ENCODE results near the gene PPARGC1A. TPM values are rescaled to one million over a fixed set of nuclear protein-coding genes. Genes with fewer than 3 reads are reported as not detected.

Gene PPARGC1A
- total and polyA plus RNA-seq, 12 donors: 11.8 to 200 (median 102) TPM

DNA sequence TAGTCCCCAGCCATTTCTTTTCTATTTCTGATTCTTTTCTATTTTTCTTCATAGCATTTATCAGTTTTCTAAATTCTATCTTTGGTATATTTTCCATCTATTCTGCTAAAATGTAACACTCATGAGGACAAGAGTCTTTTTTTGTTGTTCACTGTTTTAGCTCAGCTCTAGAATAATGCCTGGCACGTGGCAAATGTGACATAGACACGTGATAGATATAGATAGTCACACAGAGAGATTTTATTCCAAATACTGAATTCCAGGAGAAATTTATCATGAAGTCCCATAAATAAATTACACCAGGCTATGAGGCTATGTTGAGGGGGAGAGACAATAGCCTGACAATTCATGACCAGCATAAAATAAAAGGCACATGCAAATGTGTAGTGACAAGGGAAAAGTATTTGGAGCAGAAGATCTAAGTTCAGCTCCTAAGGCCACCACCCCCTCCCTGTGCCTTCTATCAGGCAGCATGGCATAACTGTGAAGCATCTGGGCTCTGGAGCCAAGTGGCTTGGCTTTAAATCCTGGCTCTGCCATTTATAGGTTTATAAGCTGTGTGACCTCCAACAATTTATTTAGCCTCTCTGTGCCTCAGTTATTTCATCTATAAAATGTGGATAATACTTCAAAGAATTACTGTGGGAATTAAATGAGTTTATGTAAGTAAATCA, 25.7 kb upstream of the PPARGC1A start:
- Histone ChIP-seq H3K4me3 (no peak overlapping the region), H3K36me3 (no peaks in the 10 kb centered on the region), H3K4me1 (peaks cover 0 to 5% (median 0%) of the 10 kb centered on the region in 9 donors), H3K27me3 (no peaks in the 10 kb centered on the region), H3K27ac (no peak overlapping the region), H3K9me3 (no peaks in the 10 kb centered on the region)
- DNase-seq (peak in 1 of 2 donors; percentile 18), ATAC-seq (peak in 6 of 8 donors; percentile 30 to 80 (median 56))
- TF ChIP-seq, protein P1, sequence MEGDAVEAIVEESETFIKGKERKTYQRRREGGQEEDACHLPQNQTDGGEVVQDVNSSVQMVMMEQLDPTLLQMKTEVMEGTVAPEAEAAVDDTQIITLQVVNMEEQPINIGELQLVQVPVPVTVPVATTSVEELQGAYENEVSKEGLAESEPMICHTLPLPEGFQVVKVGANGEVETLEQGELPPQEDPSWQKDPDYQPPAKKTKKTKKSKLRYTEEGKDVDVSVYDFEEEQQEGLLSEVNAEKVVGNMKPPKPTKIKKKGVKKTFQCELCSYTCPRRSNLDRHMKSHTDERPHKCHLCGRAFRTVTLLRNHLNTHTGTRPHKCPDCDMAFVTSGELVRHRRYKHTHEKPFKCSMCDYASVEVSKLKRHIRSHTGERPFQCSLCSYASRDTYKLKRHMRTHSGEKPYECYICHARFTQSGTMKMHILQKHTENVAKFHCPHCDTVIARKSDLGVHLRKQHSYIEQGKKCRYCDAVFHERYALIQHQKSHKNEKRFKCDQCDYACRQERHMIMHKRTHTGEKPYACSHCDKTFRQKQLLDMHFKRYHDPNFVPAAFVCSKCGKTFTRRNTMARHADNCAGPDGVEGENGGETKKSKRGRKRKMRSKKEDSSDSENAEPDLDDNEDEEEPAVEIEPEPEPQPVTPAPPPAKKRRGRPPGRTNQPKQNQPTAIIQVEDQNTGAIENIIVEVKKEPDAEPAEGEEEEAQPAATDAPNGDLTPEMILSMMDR (IDR thresholded peaks at IDR 0.05): no peak
- intact Hi-C loops (cut with DNase I): no loop called here
- WGBS, 2 donors: 25 to 48% methylated on average over 2 of the region's 2 CpGs

DNA sequence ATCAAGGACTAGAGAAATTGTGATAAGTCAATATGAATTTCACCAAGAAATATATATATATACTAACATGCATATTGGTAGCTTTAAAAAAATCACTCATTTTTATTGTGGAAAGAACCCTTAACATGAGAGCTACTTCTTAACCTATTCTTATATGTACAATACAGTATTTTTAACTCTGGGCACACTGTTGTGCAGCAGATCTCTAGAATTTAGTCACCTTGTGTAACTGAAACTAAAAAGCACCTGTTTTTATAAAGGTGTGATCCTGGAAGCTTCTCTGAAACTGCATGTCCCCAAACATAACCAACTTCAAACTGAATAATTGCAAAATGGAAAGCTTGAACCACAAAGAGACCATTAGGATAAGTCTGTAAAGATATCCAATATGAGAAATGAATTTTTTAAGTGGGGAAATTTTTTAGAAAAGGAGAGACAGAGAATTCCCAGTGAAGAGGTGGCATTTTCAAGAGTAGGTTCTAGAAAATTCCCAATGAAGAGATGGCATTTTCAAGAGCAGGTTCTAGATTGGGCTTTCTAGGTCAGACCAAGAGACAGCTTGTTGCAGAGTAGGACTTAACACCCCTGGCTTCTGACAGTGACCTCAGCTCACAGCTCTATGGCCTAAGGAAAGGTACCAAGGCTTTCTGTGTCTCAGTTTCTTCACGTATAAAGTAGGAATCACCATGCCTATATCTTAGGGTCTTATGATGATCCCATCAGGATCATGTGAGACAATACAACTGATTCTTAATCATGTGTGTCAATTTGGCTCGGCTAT, 22.0 kb upstream of the PPARGC1A start:
- no peak for ATAC-seq
- Histone ChIP-seq H3K4me3 (no peak overlapping the region), H3K9me3 (no peaks in the 10 kb centered on the region), H3K4me1 (peaks cover 0 to 5% (median 0%) of the 10 kb centered on the region in 9 donors), H3K27me3 (no peaks in the 10 kb centered on the region), H3K36me3 (no peaks in the 10 kb centered on the region), H3K27ac (no peak overlapping the region)
- TF ChIP-seq, protein P1 (IDR thresholded peaks at IDR 0.05): no peak
- intact Hi-C loops (cut with DNase I): no loop called here
- WGBS, 2 donors: 89 to 96% methylated on average over 2 of the region's 2 CpGs
- no peak for DNase-seq

DNA sequence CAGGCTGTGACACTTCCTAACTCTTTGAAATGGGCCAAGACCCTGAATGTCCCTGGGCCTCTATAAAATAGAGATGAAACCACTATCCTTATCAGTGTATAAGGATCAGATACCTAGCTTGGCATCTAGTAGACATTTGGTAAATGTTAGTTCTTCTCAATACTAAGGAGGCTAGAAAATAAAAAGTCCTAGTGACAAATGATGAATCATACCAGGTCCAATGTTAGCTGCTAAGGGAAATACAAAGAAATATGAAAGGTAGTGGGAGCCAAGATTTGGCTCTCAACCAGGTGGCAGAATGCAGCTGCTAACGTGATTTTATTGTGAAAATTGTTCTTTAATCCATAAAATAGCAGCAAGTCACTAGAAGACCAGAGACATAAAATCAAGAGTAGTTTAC, 19.8 kb upstream of the PPARGC1A start:
- intact Hi-C loops (cut with DNase I): no loop called here
- TF ChIP-seq, protein P1 (IDR thresholded peaks at IDR 0.05): no peak
- WGBS, 2 donors: 45 to 61% methylated on average over 1 of the region's 1 CpG
- no peaks in the 10 kb centered on the region for H3K36me3 ChIP-seq
- H3K4me3 ChIP-seq: no peak overlapping the region
- peaks cover 0 to 10% (median 0%) of the 10 kb centered on the region in 9 donors for H3K4me1 ChIP-seq
- H3K27me3 ChIP-seq: no peaks in the 10 kb centered on the region
- ATAC-seq (no peak), DNase-seq (no peak)
- no peak overlapping the region for H3K27ac ChIP-seq
- H3K9me3 ChIP-seq: no peaks in the 10 kb centered on the region

DNA sequence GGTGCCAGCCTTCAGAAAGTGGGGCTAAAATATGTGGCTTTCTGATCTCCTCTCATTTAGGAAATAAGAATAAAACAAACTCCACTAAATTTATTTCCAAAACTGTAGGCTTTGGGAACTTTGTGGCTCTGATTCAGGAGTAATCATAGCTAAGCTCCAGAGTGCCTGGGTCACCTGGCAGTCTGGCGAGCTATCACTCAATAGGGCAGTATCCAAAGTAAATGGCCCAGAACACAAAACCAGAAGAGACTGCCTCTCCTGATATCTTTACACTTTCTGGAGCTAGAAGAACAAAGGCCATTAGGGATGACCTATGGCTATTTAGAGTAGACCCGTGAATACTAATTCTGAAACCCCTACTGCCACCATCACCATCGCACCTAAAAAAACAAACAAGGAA, 17.0 kb upstream of the PPARGC1A start:
- ATAC-seq (no peak), DNase-seq (no peak)
- H3K4me1 ChIP-seq: peaks cover 0 to 26% (median 8%) of the 10 kb centered on the region in 9 donors
- no peaks in the 10 kb centered on the region for H3K27me3 ChIP-seq
- intact Hi-C loops (cut with DNase I): no loop called here
- WGBS, 2 donors: 83% methylated on average over 3 of the region's 3 CpGs
- H3K27ac ChIP-seq: no peak overlapping the region
- H3K36me3 ChIP-seq: no peaks in the 10 kb centered on the region
- TF ChIP-seq, protein P1 (IDR thresholded peaks at IDR 0.05): no peak
- H3K9me3 ChIP-seq: no peaks in the 10 kb centered on the region
- H3K4me3 ChIP-seq: no peak overlapping the region
